RWPE2 (cell line): ENCODE results near the gene CALHM5.

Source experiments
- ATAC-seq: fragments of 200-7000 bp; cut with Tn5 transposase; 3 replicates; pipeline ENCODE4 v1.9.1; 2021; ENCODE audit warnings: low read depth
- DNase-seq: peaks from one replicate; pipeline ENCODE4 v3.0.0-alpha.2; 2020; ENCODE audit warnings: low spot score
- H3K27ac ChIP-seq: fragments of 450-650 bp; 2 replicates; pipeline ENCODE4 v1.5.1; 2017; ENCODE audit warnings: mild to moderate bottlenecking; ENCODE audit not compliant: poor library complexity, severe bottlenecking
- H3K27me3 ChIP-seq: fragments of 250-450 bp; sonication (Bioruptor Pico); 2 replicates; pipeline ENCODE4 v1.5.1; 2021; ENCODE audit warnings: mild to moderate bottlenecking, moderate library complexity; ENCODE audit not compliant: insufficient read depth, poor library complexity, severe bottlenecking
- H3K36me3 ChIP-seq: fragments of 250-450 bp; sonication (Bioruptor Pico); 2 replicates; pipeline ENCODE4 v1.5.1; 2020; ENCODE audit warnings: low read depth, mild to moderate bottlenecking, moderate library complexity
- H3K4me1 ChIP-seq: fragments of 250-450 bp; sonication (Bioruptor Pico); 2 replicates; pipeline ENCODE4 v1.5.1; 2021; ENCODE audit warnings: mild to moderate bottlenecking, moderate library complexity; ENCODE audit not compliant: insufficient read depth, poor library complexity, severe bottlenecking
- H3K4me3 ChIP-seq: fragments of 250-450 bp; sonication (Bioruptor Pico); 2 replicates; pipeline ENCODE4 v1.5.1; 2021; ENCODE audit warnings: mild to moderate bottlenecking, moderate library complexity; ENCODE audit not compliant: severe bottlenecking
- H3K9me3 ChIP-seq: fragments of 250-450 bp; sonication (Bioruptor Pico); 2 replicates; pipeline ENCODE4 v1.5.1; 2021; ENCODE audit warnings: mild to moderate bottlenecking, moderate library complexity; ENCODE audit not compliant: severe bottlenecking
- TF ChIP-seq, protein P1 (sequence below): fragments of 450-650 bp; IDR thresholded peaks from one replicate; pipeline ENCODE4 v1.5.1; 2017; ENCODE audit warnings: mild to moderate bottlenecking, moderate library complexity; ENCODE audit not compliant: poor library complexity, severe bottlenecking

Gene CALHM5

DNA sequence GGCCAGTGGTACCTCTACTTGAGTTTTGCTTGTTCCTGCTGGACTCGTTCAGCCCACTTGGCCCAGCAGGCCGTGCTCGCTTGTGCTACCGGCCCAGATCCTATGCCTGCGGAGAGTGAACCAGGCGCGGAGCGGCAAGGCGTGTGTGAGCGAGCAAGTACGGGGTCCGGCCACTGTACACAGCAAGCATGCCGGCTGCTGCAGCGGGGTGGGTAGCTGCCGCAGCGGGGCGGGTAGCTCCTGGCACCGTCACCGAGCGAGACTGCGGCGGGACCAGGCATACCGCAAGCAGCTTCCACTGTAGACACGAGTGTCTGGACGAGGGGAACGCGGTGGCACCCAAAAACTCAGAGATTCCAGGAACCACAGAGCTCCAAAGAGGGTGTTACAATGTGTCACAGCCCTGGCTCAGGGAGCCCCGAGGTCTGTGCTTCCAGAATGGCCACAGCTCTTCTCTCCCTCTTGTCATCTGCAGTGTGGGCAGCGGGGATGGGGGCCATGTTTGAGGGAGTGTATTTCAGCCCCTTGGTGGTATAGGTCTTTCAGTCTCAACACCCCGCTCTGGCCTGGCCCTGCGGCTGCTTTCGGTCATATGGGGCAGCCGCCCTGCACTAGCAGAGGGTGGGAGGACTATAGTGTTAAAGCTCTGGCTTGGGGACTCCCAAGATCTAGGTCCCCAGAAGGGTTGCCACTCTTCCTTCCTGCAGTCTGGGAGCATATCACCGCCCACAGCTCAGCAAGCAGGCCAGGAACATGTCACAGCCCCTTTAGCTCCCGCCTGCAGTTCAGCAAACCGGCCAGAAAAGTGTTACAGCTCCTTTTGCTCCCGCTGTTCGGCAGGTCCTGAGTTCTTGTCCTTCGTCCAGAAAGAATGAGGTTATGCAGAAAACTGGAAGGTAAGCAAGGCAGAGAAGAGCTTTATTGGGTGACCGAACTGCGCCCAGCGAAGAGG lies 53.8 kb downstream of the CALHM5 start:
- Histone ChIP-seq H3K27me3 (no peaks in the 10 kb centered on the region), H3K9me3 (no peaks in the 10 kb centered on the region), H3K4me1 (peaks cover 13% of the 10 kb centered on the region), H3K36me3 (no peaks in the 10 kb centered on the region), H3K27ac (no peak overlapping the region), H3K4me3 (no peak overlapping the region)
- TF ChIP-seq, protein P1, sequence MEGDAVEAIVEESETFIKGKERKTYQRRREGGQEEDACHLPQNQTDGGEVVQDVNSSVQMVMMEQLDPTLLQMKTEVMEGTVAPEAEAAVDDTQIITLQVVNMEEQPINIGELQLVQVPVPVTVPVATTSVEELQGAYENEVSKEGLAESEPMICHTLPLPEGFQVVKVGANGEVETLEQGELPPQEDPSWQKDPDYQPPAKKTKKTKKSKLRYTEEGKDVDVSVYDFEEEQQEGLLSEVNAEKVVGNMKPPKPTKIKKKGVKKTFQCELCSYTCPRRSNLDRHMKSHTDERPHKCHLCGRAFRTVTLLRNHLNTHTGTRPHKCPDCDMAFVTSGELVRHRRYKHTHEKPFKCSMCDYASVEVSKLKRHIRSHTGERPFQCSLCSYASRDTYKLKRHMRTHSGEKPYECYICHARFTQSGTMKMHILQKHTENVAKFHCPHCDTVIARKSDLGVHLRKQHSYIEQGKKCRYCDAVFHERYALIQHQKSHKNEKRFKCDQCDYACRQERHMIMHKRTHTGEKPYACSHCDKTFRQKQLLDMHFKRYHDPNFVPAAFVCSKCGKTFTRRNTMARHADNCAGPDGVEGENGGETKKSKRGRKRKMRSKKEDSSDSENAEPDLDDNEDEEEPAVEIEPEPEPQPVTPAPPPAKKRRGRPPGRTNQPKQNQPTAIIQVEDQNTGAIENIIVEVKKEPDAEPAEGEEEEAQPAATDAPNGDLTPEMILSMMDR = no peak
- DNase-seq (peak; percentile 51), ATAC-seq (no peak)

DNA sequence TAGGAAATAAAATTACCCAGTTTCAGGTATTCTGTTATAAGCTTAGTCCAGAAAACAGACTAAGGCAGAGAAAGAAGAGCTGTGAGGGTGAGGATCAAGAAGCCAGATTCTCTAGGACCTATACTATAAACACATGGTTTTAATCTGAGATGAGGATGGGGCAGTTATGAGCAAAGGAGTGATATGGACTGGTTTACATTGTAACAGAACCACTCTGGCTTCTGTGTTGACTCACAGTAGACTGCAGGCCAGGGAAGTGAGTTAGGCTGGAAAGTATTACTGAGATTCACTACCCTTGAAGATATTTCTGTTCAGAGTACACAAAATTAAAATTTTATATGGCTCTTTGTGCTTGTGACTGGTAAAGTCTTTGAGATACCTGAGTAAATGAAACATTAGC lies 56.7 kb downstream of the CALHM5 start:
- no peak for ATAC-seq

DNA sequence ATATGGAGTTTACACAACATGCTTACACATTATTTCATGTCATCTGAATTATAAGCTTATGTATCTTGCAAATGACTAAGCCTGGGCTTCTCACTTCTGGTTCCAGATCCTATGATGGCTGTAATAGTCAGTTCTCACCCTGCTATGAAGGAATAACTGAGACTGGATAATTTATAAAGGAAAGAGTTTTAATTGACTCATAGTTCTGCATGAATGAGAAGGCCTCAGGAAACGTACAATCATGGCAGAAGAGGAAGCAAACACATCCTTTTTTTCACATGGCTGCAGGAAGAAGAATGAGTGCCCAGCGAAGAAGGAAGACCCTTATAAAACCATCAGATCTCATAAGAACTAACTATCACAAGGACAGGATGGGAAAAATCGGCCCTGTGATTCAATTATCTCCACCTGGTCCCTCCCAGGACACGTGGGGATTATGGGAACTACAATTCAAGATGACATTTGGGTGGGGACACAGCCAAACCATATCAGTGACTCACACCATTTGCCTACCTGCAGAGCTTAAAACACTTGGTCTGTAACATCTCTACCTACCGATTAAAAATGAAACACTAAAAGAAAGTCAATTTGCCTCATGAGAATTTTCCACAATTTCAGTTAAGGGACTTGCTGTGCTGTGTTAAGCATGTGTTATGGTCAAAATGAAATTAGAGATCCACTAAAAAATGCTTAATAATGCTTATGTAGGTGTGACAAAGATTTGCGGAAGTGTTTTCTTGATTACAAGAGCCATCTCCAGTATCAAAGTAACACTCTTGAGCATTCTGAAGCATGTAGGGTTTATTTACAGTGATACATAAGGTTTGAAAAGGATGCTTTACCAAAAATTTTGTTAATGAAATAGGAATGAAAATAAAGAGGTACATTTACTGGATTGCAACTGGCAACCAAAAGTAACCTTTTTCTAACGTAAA lies 57.6 kb downstream of the CALHM5 start:
- DNase-seq (no peak), ATAC-seq (no peak)
- Histone ChIP-seq H3K4me1 (peaks cover 14% of the 10 kb centered on the region), H3K36me3 (peaks cover 5% of the 10 kb centered on the region), H3K27ac (no peak overlapping the region), H3K27me3 (no peaks in the 10 kb centered on the region), H3K9me3 (no peaks in the 10 kb centered on the region), H3K4me3 (no peak overlapping the region)
- TF ChIP-seq, protein P1 = no peak

More for the DNA sequence above, 56.7 kb downstream of the CALHM5 start:
- H3K27me3 ChIP-seq = no peaks in the 10 kb centered on the region
- peaks cover 12% of the 10 kb centered on the region for H3K4me1 ChIP-seq
- no peaks in the 10 kb centered on the region for H3K36me3 ChIP-seq
- no peak for DNase-seq
- no peak overlapping the region for H3K27ac ChIP-seq
- no peak overlapping the region for H3K4me3 ChIP-seq
- TF ChIP-seq, protein P1 = no peak
- H3K9me3 ChIP-seq = no peaks in the 10 kb centered on the region

DNA sequence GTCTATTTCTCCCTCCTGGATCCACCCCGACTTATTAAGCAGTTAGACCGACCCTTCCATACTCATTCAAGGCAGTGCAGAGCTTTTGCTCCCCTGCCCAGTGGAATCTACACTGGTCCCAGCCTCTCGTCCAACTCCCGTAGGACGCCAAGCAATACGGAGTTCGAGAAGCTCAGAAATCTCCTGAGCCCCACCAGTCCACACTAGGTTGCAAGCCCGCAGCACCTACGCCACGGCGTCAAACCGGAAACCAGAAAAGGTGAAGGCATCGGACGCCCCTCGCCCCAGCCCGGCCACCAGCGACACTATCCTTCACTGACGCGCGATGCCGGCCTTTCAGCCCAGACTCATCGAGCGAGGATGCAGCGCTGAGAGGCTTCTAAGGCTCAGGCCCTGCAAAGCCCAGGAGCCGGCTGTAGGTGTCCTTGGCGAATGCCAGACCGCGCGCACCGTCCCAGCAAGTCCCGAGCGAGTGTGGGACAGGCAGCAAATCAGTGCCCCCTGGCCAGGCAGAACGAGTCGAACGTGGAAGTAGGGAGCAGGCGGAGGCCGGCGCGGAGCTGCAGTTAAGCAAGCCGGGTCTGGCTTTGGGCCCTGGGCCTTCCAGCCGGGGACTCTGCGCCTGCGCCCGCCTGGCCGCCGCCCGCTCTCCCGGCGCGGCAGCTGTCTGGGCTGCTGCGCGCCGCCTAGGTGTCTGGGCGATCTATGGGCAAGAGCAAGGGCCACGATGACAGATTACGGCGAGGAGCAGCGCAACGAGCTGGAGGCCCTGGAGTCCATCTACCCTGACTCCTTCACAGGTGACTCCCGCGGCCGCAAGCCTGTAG lies 59.6 kb downstream of the CALHM5 start, which contains the start of gene RWDD1:
Gene RWDD1 (plus strand): TSS at position 649 of the 827 bp plus-strand sequence. CDS start 79 bp downstream, at position 728.
- Histone ChIP-seq H3K27ac (peak within 1 kb of the TSS; percentile 66), H3K27me3 (no peaks in the 10 kb centered on the region), H3K4me1 (peaks cover 14% of the 10 kb centered on the region), H3K4me3 (peak within 1 kb of the TSS; percentile 83), H3K9me3 (no peaks in the 10 kb centered on the region), H3K36me3 (peaks cover 22% of the 10 kb centered on the region)
- TF ChIP-seq, protein P1 = no peak
- DNase-seq (peak; percentile 99), ATAC-seq (peak; percentile 98)
